Suppressor macrophage treated with lipopolysaccharide for 4 hours (primary cell): ENCODE measurements around the gene MLX.
"Not testable (repeated sequence)": the region's sequence is repeated elsewhere in the genome, so short reads cannot be mapped to it uniquely, and the experiment has no call there.

ENCODE experiments used
- DNase-seq: peaks from one replicate; pipeline ENCODE4 v3.0.0-alpha.2; 2020

Gene MLX

GRCh38 chr17:42536372-42537155, 30.3 kb upstream of the MLX start:
- DNase-seq, result peak; percentile 80

DNA sequence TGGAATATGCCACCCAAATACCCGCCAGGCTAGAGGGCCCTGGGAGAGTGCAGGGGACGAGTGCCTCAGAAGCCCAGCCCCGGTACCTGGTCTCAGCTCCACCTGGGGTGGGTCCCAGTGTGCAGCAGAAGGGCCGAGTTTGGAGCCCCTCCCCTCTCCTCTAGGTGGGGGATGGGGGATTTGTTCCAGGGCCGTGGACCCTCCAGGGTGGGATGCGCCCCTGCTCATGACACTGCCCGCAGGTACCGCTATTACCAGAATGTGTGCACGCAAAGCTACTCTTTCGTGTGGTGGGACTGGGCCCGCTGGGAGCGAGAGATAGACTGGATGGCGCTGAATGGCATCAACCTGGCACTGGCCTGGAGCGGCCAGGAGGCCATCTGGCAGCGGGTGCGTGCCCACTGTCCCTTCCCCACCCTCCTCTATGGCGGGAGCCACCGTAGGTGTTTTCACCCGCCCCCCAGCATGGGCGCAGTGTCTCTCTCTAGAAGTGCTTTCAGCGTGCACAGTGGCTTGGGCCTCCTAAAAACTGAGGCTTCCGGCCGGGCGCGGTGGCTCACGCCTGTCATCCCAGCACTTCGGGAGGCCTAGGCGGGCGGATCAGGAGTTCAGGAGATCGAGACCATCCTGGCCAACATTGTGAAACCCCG, 29.6 kb upstream of the MLX start:
- no peak for DNase-seq

- no peak for DNase-seq
Observed at GRCh38 chr17:42537826-42538451, 29.0 kb upstream of the MLX start.

- DNase-seq, result no peak
Observed at GRCh38 chr17:42538482-42538881, 28.4 kb upstream of the MLX start.

- DNase-seq, result not testable (repeated sequence)
Observed at GRCh38 chr17:42540558-42540957, 26.3 kb upstream of the MLX start.

DNA sequence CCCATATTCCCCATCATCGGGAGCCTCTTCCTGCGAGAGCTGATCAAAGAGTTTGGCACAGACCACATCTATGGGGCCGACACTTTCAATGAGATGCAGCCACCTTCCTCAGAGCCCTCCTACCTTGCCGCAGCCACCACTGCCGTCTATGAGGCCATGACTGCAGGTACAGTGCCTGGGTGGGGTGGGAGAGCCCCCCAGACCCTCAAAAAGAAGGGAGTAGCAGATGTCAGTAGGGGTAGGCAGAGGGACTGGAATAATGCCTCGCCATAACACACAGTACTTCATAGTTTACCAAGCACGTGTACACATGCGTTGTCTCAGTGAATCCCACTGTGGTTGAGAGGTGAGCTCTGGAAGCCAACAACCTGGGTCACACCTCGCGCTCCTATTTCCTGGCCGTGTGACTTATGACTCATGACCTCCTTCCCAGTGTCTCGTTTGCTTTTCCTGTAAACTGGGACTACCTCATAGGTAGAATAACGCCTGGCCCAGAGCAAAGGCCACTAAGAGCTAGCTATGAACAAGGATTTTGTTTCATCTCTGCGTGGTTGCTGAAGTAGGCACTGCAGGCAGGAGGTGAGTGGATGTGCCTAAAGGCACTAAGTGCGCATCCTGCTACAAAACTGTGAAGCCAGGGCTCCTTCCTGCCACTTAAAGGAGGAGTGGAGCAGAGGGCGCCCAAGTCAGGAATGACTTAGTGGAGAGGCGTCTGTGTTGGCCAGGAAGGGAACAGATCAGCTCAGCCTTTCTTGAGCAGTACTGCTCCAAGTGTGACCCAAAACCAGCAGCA, 25.7 kb upstream of the MLX start:
- DNase-seq, result no peak

- no peak for DNase-seq
Observed at GRCh38 chr17:42543190-42544079, 23.5 kb upstream of the MLX start.

- no peak for DNase-seq
Observed at GRCh38 chr17:42544874-42545283, 22.0 kb upstream of the MLX start.

- not testable (repeated sequence) for DNase-seq
Observed at GRCh38 chr17:42545755-42546505, 21.0 kb upstream of the MLX start.

GRCh38 chr17:42547001-42547461, 19.9 kb upstream of the MLX start:
- DNase-seq, result no peak

GRCh38 chr17:42547698-42548069, 19.2 kb upstream of the MLX start:
- no peak for DNase-seq

- DNase-seq, result no peak
Observed at GRCh38 chr17:42548070-42548837, 18.6 kb upstream of the MLX start.

DNA sequence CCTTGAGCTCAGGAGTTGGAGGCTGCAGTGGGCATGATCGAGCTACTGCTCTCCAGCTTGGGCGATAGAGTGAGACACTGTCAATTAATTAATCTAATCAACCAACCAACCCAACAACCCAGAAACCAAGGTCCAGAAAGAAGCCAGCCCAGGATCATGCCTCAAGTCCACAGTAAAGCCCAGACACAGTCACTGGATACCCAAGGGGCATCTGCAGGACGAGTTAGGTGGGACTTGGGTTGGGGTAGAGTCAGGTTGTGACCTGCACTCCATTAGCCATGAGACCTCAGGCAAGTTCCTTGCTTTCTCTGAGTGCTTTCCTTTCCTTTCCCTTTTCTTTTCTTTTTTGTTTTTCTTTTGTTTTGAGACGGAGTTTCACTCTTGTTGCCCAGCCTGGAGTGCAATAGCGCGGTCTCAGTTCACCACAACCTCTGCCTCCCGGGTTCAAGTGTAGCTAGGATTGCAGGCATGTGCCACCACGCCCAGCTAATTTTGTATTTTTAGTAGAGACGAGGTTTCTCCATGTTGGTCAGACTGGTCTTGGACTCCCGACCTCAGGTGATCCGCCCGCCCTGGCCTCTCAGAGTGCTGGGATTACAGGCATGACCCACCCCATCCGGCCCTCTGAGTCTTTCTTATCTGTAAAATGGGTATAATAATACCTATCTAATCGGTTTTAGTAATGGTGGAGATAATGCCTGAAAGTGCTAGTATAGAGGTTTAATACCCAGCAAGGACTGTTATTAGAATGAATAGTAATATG, 17.7 kb upstream of the MLX start:
- peak; percentile 19 for DNase-seq

DNA sequence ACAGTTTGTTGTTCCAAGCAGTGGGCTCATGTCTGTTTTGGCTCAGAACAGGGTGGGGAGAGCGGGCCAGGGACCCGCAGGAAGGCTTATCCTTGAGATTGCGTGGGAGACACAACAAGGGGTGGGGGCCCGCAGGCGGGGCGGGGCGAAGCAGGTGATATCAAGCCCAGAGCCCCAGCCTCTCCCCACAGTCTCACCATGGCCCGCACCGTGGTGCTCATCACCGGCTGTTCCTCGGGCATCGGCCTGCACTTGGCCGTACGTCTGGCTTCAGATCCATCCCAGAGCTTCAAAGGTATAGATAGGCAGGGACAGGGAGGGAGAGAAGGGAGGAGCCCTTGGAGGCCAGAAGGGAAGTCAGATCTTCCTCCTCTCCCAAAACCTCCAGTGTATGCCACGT, 14.2 kb upstream of the MLX start, which contains the start of gene HSD17B1:
Gene HSD17B1 (plus strand): TSS at position 188 of the 400 bp plus-strand sequence. CDS start 11 bp downstream, at position 199.
- DNase-seq, result not testable (repeated sequence)

DNA sequence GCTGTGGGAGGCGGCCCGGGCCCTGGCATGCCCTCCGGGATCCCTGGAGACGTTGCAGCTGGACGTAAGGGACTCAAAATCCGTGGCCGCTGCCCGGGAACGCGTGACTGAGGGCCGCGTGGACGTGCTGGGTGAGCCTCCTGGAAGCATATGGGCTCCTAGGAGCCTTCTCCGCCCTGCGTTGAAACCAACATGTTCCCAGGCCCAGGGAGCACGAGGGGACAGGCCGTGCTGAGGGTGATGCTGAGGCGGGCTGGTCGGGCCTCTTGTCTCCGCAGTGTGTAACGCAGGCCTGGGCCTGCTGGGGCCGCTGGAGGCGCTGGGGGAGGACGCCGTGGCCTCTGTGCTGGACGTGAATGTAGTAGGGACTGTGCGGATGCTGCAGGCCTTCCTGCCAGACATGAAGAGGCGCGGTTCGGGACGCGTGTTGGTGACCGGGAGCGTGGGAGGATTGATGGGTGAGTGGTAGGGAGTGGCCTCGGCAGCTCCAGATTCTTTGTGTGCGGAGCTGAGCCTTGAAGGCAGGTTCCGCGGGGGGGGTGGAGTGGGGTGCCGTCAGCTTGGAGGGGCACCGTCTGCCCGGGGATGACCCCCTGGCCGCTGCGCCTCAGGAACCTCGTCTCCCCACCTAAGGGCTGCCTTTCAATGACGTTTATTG, 13.6 kb upstream of the MLX start:
- no peak for DNase-seq

- DNase-seq, result no peak
Observed at GRCh38 chr17:42553866-42554249, 13.0 kb upstream of the MLX start.

- peak; percentile 83 for DNase-seq
Observed at GRCh38 chr17:42554250-42555121, 12.4 kb upstream of the MLX start.

DNA sequence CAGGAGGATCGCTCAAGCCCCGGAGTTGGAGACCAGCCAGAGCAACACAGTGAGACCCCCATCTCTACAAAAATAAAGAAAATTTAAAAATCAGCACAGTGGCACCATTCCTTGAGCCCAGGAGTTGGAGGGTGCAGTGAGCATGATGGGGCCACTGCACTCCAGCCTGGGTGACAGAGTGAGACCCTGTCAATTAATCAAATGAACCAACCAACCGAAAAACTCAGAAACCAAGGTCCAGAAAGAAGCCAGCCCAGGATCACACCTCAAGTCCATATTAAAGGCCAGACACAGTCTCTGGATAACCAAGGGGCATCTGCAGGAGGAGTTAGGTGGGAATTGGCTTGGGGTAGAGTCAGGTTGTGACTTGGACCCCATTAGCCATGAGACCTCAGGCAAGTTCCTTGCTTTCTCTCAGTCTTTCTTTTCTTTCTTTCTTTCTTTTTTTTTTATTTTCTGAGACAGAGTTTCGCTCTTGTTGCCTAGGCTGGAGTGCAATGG, 11.7 kb upstream of the MLX start:
- DNase-seq, result no peak
